IPS-15b (cell line): ENCODE data around the gene OR5AL1.
"Not testable (repeated sequence)": the region's sequence is repeated elsewhere in the genome, so short reads cannot be mapped to it uniquely, and the experiment has no call there.

ENCODE experiments used
- H3K27me3 ChIP-seq: one replicate; pipeline ENCODE4 v1.6.1; 2013; ENCODE audit warnings: low read length; ENCODE audit not compliant: control insufficient read depth, insufficient read depth
- H3K36me3 ChIP-seq: one replicate; pipeline ENCODE4 v1.6.1; 2013; ENCODE audit warnings: low read length; ENCODE audit not compliant: control insufficient read depth, insufficient read depth
- H3K4me1 ChIP-seq: one replicate; pipeline ENCODE4 v1.6.1; 2013; ENCODE audit warnings: mild to moderate bottlenecking, low read length; ENCODE audit not compliant: control insufficient read depth, insufficient read depth
- H3K4me3 ChIP-seq: one replicate; pipeline ENCODE4 v1.5.1; 2013; ENCODE audit warnings: low read depth, low read length
- H3K9ac ChIP-seq: one replicate; pipeline ENCODE4 v1.6.1; 2013; ENCODE audit warnings: low read depth, mild to moderate bottlenecking, low read length
- H3K9me3 ChIP-seq: one replicate; pipeline ENCODE4 v1.6.1; 2013; ENCODE audit warnings: mild to moderate bottlenecking, low read length; ENCODE audit not compliant: control insufficient read depth, insufficient read depth

The OR5AL1 gene

GRCh38 chr11:56412396-56412795, at the start of gene OR5AL1:
Gene OR5AL1 (plus strand): TSS chr11:56412696.
- H3K27me3 ChIP-seq = no peaks in the 10 kb centered on the region
- H3K36me3 ChIP-seq = no peaks in the 10 kb centered on the region
- no peaks in the 10 kb centered on the region for H3K9me3 ChIP-seq
- H3K4me3 ChIP-seq = no peak within 1 kb of the TSS
- H3K9ac ChIP-seq = no peak within 1 kb of the TSS
- H3K4me1 ChIP-seq = no peaks in the 10 kb centered on the region

GRCh38 chr11:56375324-56375723, 37.2 kb upstream of the OR5AL1 start, which contains the start of gene OR8U1:
Gene OR8U1 (plus strand): TSS chr11:56375624. CDS start chr11:56375624, 0 bp downstream.
- Histone ChIP-seq H3K4me3 (no peak within 1 kb of the TSS), H3K4me1 (no peaks in the 10 kb centered on the region), H3K36me3 (no peaks in the 10 kb centered on the region), H3K9ac (no peak within 1 kb of the TSS), H3K9me3 (no peaks in the 10 kb centered on the region), H3K27me3 (no peaks in the 10 kb centered on the region)

DNA sequence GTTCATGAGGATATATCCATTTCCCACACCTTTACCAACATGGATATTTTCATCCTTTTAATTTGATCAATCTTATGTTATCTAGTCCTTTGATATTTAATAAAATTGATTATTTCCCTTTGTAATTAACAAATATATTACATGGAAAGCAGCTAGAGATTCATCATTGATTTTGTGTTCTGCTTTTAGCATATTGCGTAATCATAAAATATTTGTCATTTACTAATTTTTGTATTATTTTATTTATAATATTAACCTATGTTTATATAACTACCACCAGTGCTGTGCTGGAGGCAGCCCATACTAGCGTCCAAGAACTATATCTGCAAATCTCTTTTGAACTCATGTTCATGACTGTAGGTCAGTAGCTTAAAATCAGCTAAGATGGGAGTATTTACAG, 32.4 kb upstream of the OR5AL1 start:
- no peak overlapping the region for H3K9ac ChIP-seq
- no peaks in the 10 kb centered on the region for H3K36me3 ChIP-seq
- no peaks in the 10 kb centered on the region for H3K27me3 ChIP-seq
- H3K4me1 ChIP-seq = no peaks in the 10 kb centered on the region
- H3K4me3 ChIP-seq = no peak overlapping the region
- H3K9me3 ChIP-seq = no peaks in the 10 kb centered on the region

DNA sequence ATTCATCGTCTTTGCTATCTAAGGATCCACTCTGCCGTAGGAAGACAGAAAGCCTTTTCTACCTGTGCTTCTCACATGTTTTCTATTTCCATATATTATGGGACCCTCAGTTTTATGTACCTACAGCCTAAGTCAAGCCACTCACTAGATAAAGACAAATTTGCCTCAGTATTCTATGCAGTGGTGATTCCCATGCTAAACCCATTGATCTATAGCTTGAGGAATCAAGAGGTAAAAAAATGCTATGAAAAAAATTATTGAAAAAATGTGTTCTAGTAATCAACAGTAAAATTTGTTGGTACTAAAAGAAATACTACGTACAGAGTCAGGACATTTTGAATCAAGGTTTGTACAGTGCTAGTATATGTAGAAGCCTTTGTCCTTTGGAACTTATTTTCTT, 18.1 kb upstream of the OR5AL1 start:
- H3K9me3 ChIP-seq = no peaks in the 10 kb centered on the region
- H3K27me3 ChIP-seq = no peaks in the 10 kb centered on the region
- no peak overlapping the region for H3K4me3 ChIP-seq
- H3K36me3 ChIP-seq = no peaks in the 10 kb centered on the region
- no peaks in the 10 kb centered on the region for H3K4me1 ChIP-seq
- no peak overlapping the region for H3K9ac ChIP-seq

DNA sequence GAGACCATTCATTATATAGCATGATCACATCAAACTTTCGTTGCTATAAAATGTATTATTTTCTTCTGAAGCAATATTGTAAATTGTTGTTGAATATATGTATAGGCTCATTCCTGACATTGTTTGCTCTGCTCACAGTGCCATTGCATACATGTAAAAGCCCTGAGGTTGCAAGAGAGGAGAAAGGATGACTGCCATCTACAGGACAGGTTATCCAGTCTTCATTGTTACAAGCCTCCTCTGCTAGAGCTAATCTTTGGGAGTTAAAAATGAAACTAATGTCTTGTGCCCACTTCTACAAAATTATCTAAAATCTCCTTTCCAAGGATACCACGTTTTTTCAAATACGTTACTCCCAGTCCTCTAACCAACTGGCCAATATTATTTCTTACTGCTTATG, 16.4 kb upstream of the OR5AL1 start:
- no peaks in the 10 kb centered on the region for H3K4me1 ChIP-seq
- no peaks in the 10 kb centered on the region for H3K36me3 ChIP-seq
- H3K9me3 ChIP-seq = no peaks in the 10 kb centered on the region
- H3K9ac ChIP-seq = no peak overlapping the region
- H3K27me3 ChIP-seq = no peaks in the 10 kb centered on the region
- H3K4me3 ChIP-seq = no peak overlapping the region

- not testable (repeated sequence) for H3K36me3 ChIP-seq, H3K4me1 ChIP-seq, H3K9ac ChIP-seq, H3K27me3 ChIP-seq, H3K9me3 ChIP-seq, H3K4me3 ChIP-seq
Observed at GRCh38 chr11:56401858-56402461, 10.5 kb upstream of the OR5AL1 start.

GRCh38 chr11:56404393-56404792, 8.1 kb upstream of the OR5AL1 start:
- Histone ChIP-seq H3K27me3 (no peaks in the 10 kb centered on the region), H3K4me3 (no peak overlapping the region), H3K4me1 (no peaks in the 10 kb centered on the region), H3K9me3 (no peaks in the 10 kb centered on the region), H3K36me3 (no peaks in the 10 kb centered on the region), H3K9ac (no peak overlapping the region)

GRCh38 chr11:56410801-56411200, 1.7 kb upstream of the OR5AL1 start:
- Histone ChIP-seq H3K27me3 (no peaks in the 10 kb centered on the region), H3K36me3 (no peaks in the 10 kb centered on the region), H3K9me3 (no peaks in the 10 kb centered on the region), H3K4me1 (no peaks in the 10 kb centered on the region), H3K4me3 (no peak overlapping the region), H3K9ac (no peak overlapping the region)

- Histone ChIP-seq H3K27me3 (no peaks in the 10 kb centered on the region), H3K9ac (no peak overlapping the region), H3K4me3 (no peak overlapping the region), H3K36me3 (no peaks in the 10 kb centered on the region), H3K9me3 (no peaks in the 10 kb centered on the region), H3K4me1 (no peaks in the 10 kb centered on the region)
Observed at GRCh38 chr11:56453521-56453920, 41.0 kb downstream of the OR5AL1 start.

GRCh38 chr11:56457076-56457475, 44.6 kb downstream of the OR5AL1 start:
- Histone ChIP-seq H3K9ac (no peak overlapping the region), H3K4me3 (no peak overlapping the region), H3K27me3 (no peaks in the 10 kb centered on the region), H3K36me3 (no peaks in the 10 kb centered on the region), H3K9me3 (no peaks in the 10 kb centered on the region), H3K4me1 (no peaks in the 10 kb centered on the region)
